HuH-7.5 (cell line): ENCODE results near the gene PYY.

ENCODE experiments used
- DNase-seq: peaks from one replicate; pipeline ENCODE4 v3.0.0; 2011; ENCODE audit warnings: low spot score

Gene PYY

GRCh38 chr17:43915559-43915958, 38.2 kb downstream of the PYY start:
- DNase-seq: no peak

- DNase-seq: no peak
Observed at GRCh38 chr17:43914451-43914850, 39.3 kb downstream of the PYY start.

DNA sequence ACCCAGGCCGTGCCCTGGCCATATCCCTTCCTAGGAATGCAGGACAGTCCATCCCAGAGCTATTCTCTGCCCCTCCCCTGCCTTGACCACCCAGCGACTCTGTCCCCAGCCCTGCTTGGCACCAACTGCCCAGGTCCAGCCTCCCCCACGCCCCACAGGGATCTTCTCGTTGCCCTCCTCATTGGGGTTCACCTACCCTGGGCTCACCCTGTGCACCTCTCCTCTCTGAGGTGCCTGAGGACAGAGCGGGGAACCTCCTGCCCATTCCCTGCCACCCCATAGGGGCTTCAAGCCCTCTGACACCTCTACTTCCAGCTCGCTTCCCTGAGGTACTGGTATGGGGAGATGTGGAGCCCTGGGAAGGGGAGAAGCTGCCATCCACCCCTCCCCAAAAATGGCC, 40.2 kb downstream of the PYY start:
- no peak for DNase-seq

DNA sequence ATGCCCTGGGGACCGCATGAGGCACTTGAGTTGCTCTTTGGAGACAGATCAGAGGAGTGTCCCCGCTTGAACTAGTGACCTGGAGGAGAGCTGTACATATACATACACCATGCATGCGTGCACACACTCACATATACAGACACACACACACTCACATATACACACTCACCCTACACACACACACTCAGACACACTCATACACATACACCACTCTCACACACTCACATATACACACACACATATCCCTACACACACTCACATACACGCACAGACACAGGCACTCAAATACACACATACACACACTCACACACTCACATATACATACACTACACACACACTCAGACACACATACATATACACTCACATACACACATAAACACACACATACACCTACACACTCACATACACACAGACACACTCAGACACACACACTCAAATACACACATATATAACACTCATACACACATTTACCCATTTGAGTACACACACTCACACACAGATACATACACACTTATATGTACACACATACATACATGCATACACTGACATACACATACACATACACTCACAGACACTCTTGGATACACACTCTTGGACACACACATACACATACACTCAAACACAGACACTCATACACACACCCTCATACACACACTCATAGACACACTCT, 41.0 kb downstream of the PYY start:
- DNase-seq: no peak

GRCh38 chr17:43911904-43912303, 41.8 kb downstream of the PYY start:
- DNase-seq: no peak

DNA sequence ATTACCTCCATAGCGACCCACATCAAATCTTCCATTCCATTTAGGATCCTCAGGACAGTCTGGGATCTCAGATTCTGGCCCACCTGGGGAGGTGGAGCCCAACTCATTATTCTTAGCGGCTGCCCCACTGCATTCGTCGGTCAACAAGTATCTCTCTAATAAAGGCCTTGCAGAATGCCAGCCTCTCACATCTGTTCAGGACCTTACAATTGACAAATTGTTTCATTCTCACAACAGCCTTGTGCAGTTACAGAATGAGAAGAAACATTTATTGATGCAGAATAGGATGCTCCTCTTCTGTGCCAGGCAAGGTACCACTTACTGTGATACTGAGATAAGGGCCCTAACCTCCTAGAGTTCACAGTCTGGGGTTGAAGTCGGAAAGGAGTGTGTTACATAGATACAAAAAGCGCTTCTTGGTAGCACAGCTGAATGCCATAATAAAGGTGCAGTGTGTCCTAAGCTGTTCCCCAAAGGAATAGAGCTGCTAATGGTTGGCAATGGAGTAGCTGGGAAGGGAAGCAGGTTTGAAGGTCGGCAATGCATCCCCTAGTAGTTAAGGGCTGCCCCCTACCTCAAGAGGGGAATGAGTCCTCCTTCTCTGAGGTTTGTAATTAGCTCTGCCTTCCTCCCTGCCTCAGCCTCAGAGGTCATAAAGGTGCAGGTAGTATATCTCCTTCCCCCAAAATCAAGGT, 44.1 kb downstream of the PYY start:
- DNase-seq: no peak

DNA sequence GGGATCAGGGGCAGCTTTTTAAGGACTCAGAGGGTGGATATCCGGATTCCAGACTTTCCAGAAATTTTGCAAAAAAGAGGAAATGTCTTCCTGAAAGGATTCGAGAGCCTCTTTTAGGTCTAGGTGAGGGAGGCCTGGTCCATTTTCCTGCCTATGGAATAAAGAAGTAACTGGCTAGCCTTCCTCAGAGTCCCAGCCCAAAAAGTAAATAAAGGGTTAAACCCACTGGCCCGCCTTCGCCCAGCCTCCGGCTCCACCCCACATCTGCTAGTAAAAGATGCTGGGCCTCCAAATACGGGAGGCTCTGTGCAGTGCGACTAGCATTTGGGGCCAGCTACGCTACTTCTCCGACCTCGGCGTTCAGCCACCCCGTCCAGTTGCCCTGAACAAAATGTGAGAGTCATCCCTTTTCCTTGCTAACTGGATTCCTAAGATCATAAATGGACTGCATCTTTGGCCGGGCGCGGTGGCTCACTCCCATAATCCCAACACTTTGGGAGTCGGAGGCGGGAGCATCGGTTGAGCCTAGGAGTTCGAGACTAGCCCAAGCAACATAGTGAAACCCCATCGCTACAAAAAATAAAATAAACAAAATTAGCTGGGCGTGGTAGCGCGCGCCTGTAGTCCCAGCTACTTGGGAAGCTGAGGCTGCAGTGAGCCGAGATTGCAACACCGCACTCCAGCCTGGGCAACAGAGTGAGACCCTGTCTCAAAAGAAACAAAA, 45.6 kb downstream of the PYY start:
- peak; percentile 75 for DNase-seq

- DNase-seq: peak; percentile 74
Observed at GRCh38 chr17:43907425-43907981, 46.2 kb downstream of the PYY start, which contains the start of gene MPP2. TSS of gene MPP2 (minus strand) at chr17:43907536. CDS start at chr17:43904460, 3,076 bp downstream.

DNA sequence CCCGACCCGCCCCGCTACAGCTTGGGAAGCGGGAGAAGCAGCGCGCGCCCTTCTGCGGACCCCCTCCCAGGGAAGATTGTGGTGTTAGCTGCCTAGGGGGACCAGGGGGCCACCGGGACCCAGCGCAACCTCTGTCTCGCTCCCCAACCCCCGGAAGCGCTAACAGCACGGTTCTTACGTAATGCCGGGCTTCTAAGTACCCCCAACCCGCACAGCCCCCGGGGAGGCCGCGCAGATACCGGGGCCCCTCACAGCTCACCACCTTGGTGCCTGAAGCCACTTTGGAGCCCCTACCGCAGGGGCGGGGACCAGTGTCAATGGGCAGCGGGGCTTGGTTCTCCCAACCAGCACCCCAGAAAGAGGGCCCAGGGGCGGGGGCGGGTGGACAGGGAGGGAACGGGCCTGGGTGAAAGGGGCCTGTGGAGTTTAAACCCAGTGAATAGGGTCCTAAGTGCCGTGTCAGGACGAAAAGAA, 46.8 kb downstream of the PYY start:
- no peak for DNase-seq

DNA sequence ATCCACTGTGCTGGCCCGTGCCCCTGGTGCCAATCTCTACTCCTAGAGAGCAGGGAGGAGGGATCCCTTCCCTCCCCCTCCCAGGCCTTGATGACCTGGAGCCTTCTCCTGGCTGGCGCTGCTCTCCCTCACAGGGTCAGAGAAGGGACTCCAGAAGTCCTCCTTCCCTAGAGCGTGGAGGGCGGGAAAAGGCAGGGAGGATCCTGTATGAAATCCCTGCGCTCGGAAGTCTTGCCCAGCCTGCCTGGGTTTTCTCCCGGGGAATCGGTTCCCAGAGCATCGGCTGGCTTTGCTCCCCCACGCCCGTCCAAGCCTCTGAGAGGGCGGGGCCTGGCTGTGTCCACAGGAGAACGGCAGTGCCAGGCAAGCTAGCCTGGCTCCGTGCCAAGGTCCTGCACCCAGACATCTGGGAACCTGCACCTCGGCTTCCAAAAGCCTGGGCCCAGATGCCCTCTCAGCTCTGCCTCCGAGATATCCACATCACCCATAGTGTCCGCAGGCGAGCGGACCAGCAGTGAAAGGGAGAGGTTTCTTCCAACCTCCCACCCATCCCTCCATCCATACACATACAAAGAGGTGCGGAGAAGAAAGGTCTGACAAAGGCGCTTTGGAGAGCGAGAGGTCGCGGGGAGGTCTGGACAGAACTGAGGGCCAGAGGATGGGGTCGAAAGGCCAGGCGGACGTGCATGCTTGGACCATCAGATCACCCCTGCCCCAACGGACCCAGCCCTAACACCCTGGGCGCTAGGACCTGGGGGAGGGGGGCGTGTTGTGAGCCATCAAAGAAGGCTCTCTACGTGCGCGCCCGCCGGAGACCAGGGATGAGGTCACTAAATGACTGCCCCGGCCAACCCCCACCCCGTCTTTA, 47.5 kb downstream of the PYY start:
- DNase-seq: peak; percentile 65

DNA sequence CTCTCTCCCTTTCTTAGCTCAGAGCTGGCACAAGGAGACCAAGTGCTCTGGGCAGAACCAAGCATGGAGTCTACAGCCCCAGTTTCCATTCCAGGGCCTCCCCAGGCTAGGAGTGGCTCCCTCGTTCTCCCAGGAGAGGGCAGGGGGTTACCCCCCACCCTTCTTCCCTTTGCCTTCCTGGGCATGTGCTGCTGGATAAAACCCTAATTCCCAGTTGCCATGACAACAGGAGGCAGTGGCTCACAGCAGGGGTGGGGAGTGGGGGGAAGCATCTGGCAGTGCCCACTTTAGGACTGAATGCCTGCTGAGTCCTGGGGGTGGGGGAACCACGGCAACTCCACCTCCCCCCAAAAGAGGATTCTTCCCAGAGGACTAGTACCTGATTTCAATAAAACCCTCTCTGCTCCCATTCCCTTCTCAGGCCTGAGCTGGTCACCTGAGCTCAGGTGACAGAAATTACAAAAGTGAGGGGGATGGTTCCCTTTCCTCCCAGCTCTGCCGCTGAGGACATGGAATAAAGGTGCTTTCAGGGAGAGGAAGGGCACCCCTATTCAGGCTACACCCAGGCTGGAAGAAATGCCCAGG, 48.2 kb downstream of the PYY start:
- no peak for DNase-seq
